GM12865 (cell line): Measurements from ENCODE around the gene MATN1.

Experiments used
- DNase-seq: peaks from one replicate; pipeline ENCODE4 v3.0.0; 2010; ENCODE audit warnings: low read depth
- H3K4me3 ChIP-seq: 2 replicates; pipeline ENCODE4 v1.5.1; 2011; ENCODE audit warnings: mild to moderate bottlenecking, low read depth, low read length, control low read depth
- CTCF ChIP-seq: IDR thresholded peaks from 2 replicates; pipeline ENCODE4 v1.5.1; 2011; ENCODE audit warnings: low read length, control low read depth, low read depth, inconsistent platforms; ENCODE audit not compliant: insufficient read depth; ENCODE audit errors: missing control alignments

The MATN1 gene

GRCh38 chr1:30695439-30695841 is 27.9 kb downstream of the MATN1 start:
- no peak for TF ChIP-seq CTCF
- DNase-seq: no peak
- no peak overlapping the region for H3K4me3 ChIP-seq

- no peak overlapping the region for H3K4me3 ChIP-seq
- no peak for TF ChIP-seq CTCF
- no peak for DNase-seq
Observed at GRCh38 chr1:30694280-30695175, 28.9 kb downstream of the MATN1 start.

GRCh38 chr1:30693822-30694221 is 29.6 kb downstream of the MATN1 start:
- DNase-seq: no peak
- TF ChIP-seq CTCF: no peak
- no peak overlapping the region for H3K4me3 ChIP-seq

- H3K4me3 ChIP-seq: no peak overlapping the region
- DNase-seq: no peak
- no peak for TF ChIP-seq CTCF
Observed at GRCh38 chr1:30693366-30693765, 30.0 kb downstream of the MATN1 start.

- no peak for TF ChIP-seq CTCF
- no peak overlapping the region for H3K4me3 ChIP-seq
- DNase-seq: no peak
Observed at GRCh38 chr1:30692948-30693301, 30.5 kb downstream of the MATN1 start.

GRCh38 chr1:30692201-30692947 is 31.0 kb downstream of the MATN1 start:
- no peak for TF ChIP-seq CTCF
- DNase-seq: no peak
- H3K4me3 ChIP-seq: no peak overlapping the region
